Measurements from ENCODE around the gene DESI2. TPM values are rescaled to one million over a fixed set of nuclear protein-coding genes. Genes with fewer than 3 reads are reported as not detected.

DESI2 gene
- total RNA-seq, 1 experiment from 2014 or later, result 44.6 TPM

DNA sequence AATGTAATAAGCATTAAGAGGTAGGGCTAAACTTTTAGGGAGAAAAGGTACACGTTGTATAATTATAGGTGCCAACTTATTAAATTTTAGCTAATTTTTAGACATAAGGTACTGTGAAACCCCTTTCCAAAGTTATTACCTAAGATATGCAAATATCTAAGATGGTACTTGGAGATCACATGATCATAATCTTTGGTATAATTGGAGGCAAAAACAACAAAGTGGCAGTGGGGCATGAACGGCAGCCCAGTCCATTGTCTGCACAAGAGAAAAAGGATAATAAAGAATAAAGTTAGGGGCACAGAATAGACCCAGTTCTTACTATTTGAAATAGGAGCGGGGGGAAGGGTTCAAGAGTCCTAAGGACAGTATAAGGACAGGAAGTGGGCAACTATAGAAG is 51.2 kb downstream of the DESI2 start:
- H3K9me3 ChIP-seq (ENCODE audit: control insufficient read depth in 1 of 2, insufficient read depth in 1 of 2, low read depth in 1 of 2, low read length in 2 of 2), result no peaks in the 10 kb centered on the region
- RAD21 ChIA-PET (ENCODE audit: low non-redundant PET in 1 of 2, low total read pairs in 2 of 2, uncharacterized antibody in 2 of 2, unreplicated experiment in 2 of 2), result no interaction called here
- no peaks in the 10 kb centered on the region for H4K20me1 ChIP-seq (ENCODE audit: insufficient read depth)
- no peak overlapping the region for H3K4me3 ChIP-seq (replicated peaks in 1 of 2; ENCODE audit: low read depth in 1 of 2, low read length in 2 of 2)
- H3K27ac ChIP-seq (ENCODE audit: low read depth, low read length), result no peak overlapping the region
- no peak overlapping the region for H3K9ac ChIP-seq (ENCODE audit: low read length)
- no peaks in the 10 kb centered on the region for H3K27me3 ChIP-seq (ENCODE audit: insufficient read depth, low read length)
- peaks cover 6% of the 10 kb centered on the region in 2 experiments; a peak in 1 of 4 replicates for H3K36me3 ChIP-seq (ENCODE audit: control insufficient read depth in 1 of 2, insufficient read depth in 2 of 2, low read length in 2 of 2)
- POLR2A ChIA-PET, result no interaction called here
- intact Hi-C loops (cut with micrococcal nuclease), result no loop called here
- ATAC-seq (no peak), DNase-seq (ENCODE audit: low read depth, low spot score) (no peak)
- no peaks in the 10 kb centered on the region for H3K9me2 ChIP-seq (ENCODE audit: insufficient read depth)
- CTCF ChIA-PET, result no interaction called here
- H2AFZ ChIP-seq (ENCODE audit: low read depth, low read length, poor library complexity, severe bottlenecking), result no peak overlapping the region
- BruUV-seq (replicated peaks), result no TSS peak
- no peaks in the 10 kb centered on the region for H3K79me2 ChIP-seq (ENCODE audit: insufficient read depth, low read length)
- H3K4me2 ChIP-seq (ENCODE audit: low read length), result no peak overlapping the region
- no peak for TF ChIP-seq CEBPB (IDR thresholded peaks at IDR 0.05; ENCODE audit: low read depth)
- no peaks in the 10 kb centered on the region for H3K4me1 ChIP-seq (ENCODE audit: control insufficient read depth in 1 of 2, insufficient read depth in 2 of 2, low read length in 2 of 2)

DNA sequence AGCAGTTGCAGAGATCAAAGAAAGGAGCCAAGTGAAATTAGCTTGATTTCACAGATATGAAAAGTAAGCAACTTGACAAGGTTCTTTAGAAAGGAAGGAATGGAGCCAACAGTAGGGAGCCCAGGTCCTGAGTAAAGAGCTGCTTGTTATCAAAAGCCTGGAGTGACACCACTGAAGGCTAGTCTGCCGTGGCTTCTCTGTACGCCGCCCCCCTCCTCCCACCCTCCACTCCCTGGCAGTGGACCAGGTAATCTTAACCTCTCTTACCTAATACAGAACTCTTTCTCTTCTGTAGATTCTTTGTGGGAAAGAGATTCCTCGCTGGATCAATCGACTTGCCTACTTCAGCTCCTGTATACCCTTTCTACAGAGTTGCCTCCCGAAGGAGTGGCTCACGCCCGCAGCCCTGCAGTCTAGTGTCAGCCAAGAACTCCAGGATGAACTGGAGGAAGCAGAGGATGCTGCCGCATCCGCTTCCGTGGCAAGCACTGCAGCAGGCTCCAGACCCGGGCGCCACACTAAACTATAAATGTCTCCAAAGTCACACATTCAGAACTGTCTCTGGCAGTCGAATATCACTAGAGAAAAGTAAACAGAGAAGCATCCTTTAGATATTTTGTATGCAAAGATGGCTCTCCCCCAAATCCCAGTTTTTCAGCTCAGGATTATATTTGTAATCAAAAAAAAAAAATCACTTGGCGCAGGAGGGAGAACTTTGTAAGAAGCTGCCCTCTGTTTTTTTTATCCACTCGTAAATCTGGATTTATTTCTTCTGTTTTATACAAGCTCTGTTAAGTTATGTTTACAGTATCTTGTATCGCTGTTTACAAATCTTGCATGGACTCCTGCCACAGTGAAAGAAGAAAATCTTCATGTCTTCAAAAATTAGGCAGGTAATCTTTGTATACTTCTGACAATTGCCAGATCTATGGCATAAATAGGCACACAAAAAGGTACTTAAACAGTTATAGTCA is 52.6 kb downstream of the DESI2 start:
- Histone ChIP-seq H3K9me2 (ENCODE audit: insufficient read depth) (no peaks in the 10 kb centered on the region), H3K27ac (ENCODE audit: low read depth, low read length) (no peak overlapping the region), H3K36me3 (ENCODE audit: control insufficient read depth in 1 of 2, insufficient read depth in 2 of 2, low read length in 2 of 2) (peaks cover 4 to 6% of the 10 kb centered on the region in 2 experiments; a peak in 1 of 4 replicates), H3K27me3 (ENCODE audit: insufficient read depth, low read length) (no peaks in the 10 kb centered on the region), H3K4me3 (replicated peaks in 1 of 2; ENCODE audit: low read depth in 1 of 2, low read length in 2 of 2) (no peak overlapping the region), H3K9me3 (ENCODE audit: control insufficient read depth in 1 of 2, insufficient read depth in 1 of 2, low read depth in 1 of 2, low read length in 2 of 2) (no peaks in the 10 kb centered on the region), H2AFZ (ENCODE audit: low read depth, low read length, poor library complexity, severe bottlenecking) (no peak overlapping the region), H3K4me2 (ENCODE audit: low read length) (no peak overlapping the region), H3K9ac (ENCODE audit: low read length) (no peak overlapping the region), H3K79me2 (ENCODE audit: insufficient read depth, low read length) (no peaks in the 10 kb centered on the region), H4K20me1 (ENCODE audit: insufficient read depth) (no peaks in the 10 kb centered on the region), H3K4me1 (ENCODE audit: control insufficient read depth in 1 of 2, insufficient read depth in 2 of 2, low read length in 2 of 2) (no peaks in the 10 kb centered on the region)
- ChIA-PET RAD21 (ENCODE audit: low non-redundant PET in 1 of 2, low total read pairs in 2 of 2, uncharacterized antibody in 2 of 2, unreplicated experiment in 2 of 2) (no interaction called here), CTCF (no interaction called here), POLR2A (no interaction called here)
- BruUV-seq (replicated peaks), result no TSS peak
- TF ChIP-seq ZNF274 (IDR thresholded peaks at IDR 0.05; ENCODE audit: low read depth, low read length) (no peak), ZFX (IDR thresholded peaks at IDR 0.05) (no peak), CBX3 (IDR thresholded peaks at IDR 0.05; ENCODE audit: low read depth) (no peak), EZH2phosphoT487 (IDR thresholded peaks at IDR 0.05; ENCODE audit: borderline replicate concordance) (no peak), YY1 (IDR thresholded peaks at IDR 0.05; ENCODE audit: extremely low read depth, insufficient replicate concordance, low read depth, low read length) (no peak), ELF1 (IDR thresholded peaks at IDR 0.05; ENCODE audit: borderline replicate concordance, low read depth) (no peak), CEBPB (IDR thresholded peaks at IDR 0.05; ENCODE audit: low read depth) (no peak)
- intact Hi-C loops (cut with micrococcal nuclease), result no loop called here
- ATAC-seq (no peak), DNase-seq (ENCODE audit: low read depth, low spot score) (no peak)

Data from HCT116 (cell line).